GM18870 (cell line): Measurements from ENCODE around the gene CNRIP1.

ENCODE experiments used
- ATAC-seq: cut with Tn5 transposase; IDR thresholded peaks from one replicate; pipeline ENCODE4 v1.9.1; 2021; ENCODE audit warnings: moderate library complexity; ENCODE audit not compliant: unreplicated experiment

Gene CNRIP1

GRCh38 chr2:68293024-68293423 lies 26.7 kb downstream of the CNRIP1 start:
- ATAC-seq, result no peak

GRCh38 chr2:68292108-68292710 lies 27.5 kb downstream of the CNRIP1 start:
- ATAC-seq, result peak; percentile 45

GRCh38 chr2:68291314-68291713 lies 28.4 kb downstream of the CNRIP1 start:
- ATAC-seq, result no peak

GRCh38 chr2:68290901-68291300 lies 28.8 kb downstream of the CNRIP1 start:
- no peak for ATAC-seq

GRCh38 chr2:68287580-68288441 lies 31.9 kb downstream of the CNRIP1 start:
- no peak for ATAC-seq

GRCh38 chr2:68284896-68285295 lies 34.9 kb downstream of the CNRIP1 start:
- no peak for ATAC-seq

GRCh38 chr2:68283419-68283812 lies 36.3 kb downstream of the CNRIP1 start:
- ATAC-seq, result no peak

- no peak for ATAC-seq
Measured at GRCh38 chr2:68282811-68283418, 36.8 kb downstream of the CNRIP1 start.

GRCh38 chr2:68280796-68281195 lies 39.0 kb downstream of the CNRIP1 start:
- no peak for ATAC-seq

- no peak for ATAC-seq
Measured at GRCh38 chr2:68280348-68280747, 39.4 kb downstream of the CNRIP1 start.

- ATAC-seq, result no peak
Measured at GRCh38 chr2:68279691-68280090, 40.1 kb downstream of the CNRIP1 start.

GRCh38 chr2:68278169-68278568 lies 41.6 kb downstream of the CNRIP1 start:
- ATAC-seq, result no peak

- no peak for ATAC-seq
Measured at GRCh38 chr2:68274022-68274421, 45.7 kb downstream of the CNRIP1 start.

GRCh38 chr2:68272246-68272994 lies 47.3 kb downstream of the CNRIP1 start:
- no peak for ATAC-seq

GRCh38 chr2:68266655-68267054 lies 53.1 kb downstream of the CNRIP1 start:
- ATAC-seq, result no peak

- ATAC-seq, result no peak
Measured at GRCh38 chr2:68263632-68264031, 56.1 kb downstream of the CNRIP1 start.

GRCh38 chr2:68258851-68259250 lies 60.9 kb downstream of the CNRIP1 start:
- ATAC-seq, result no peak

GRCh38 chr2:68256093-68256450 lies 63.7 kb downstream of the CNRIP1 start:
- no peak for ATAC-seq

- no peak for ATAC-seq
Measured at GRCh38 chr2:68253219-68254068, 66.3 kb downstream of the CNRIP1 start.

GRCh38 chr2:68252400-68253218 lies 67.1 kb downstream of the CNRIP1 start, which contains the start of gene PPP3R1:
TSS of gene PPP3R1 (minus strand) at chr2:68252532. CDS start at chr2:68252127, 405 bp downstream.
- ATAC-seq, result peak; percentile 64
